B cell (primary cell): Measurements from ENCODE around the gene BRICD5. TPM values are rescaled to one million over a fixed set of nuclear protein-coding genes. Genes with fewer than 3 reads are reported as not detected.

Source experiments
- ATAC-seq: fragments of 200-7000 bp; cut with Tn5 transposase; one replicate; pipeline ENCODE4 v1.10.0; 2021; ENCODE audit warnings: low read depth, mild to moderate bottlenecking, moderate number of reproducible peaks, moderate library complexity
- CTCF ChIA-PET: fragments of 350-600 bp; sonication (Branson Sonifier 250); formaldehyde crosslinking; loops from one replicate; lab custom pipeline; 2021; ENCODE audit warnings: antibody characterized with exemption, inconsistent platforms; lab: Charles Lee
- POLR2A ChIA-PET: fragments of 350-600 bp; sonication (Branson Sonifier 250); formaldehyde crosslinking; loops from one replicate; lab custom pipeline; 2021; ENCODE audit warnings: antibody characterized with exemption; lab: Charles Lee
- DNase-seq: peaks from one replicate; pipeline ENCODE4 v3.0.0; 2013
- H2AFZ ChIP-seq: 2 replicates; pipeline ENCODE4 v1.6.1; 2012; ENCODE audit warnings: mild to moderate bottlenecking, low read depth, low read length; ENCODE audit not compliant: insufficient read depth, poor library complexity, severe bottlenecking
- H3K27ac ChIP-seq, 2 donors: 1 replicate in 1 of 2; 2 replicates in 1 of 2; pipeline ENCODE4 v1.5.1; 2012 to 2013; ENCODE audit warnings: low read length in 2 of 2, mild to moderate bottlenecking in 2 of 2, moderate library complexity in 1 of 2
- H3K27me3 ChIP-seq, 4 experiments: fragments of 200-600 bp in 1 of 4; sonication (generic) in 1 of 4; replicated peaks in 1 of 4; 1 replicate in 2 of 4; 2 replicates in 2 of 4; pipeline versions ENCODE4 v1.6.1 to v1.7.0; 2013 to 2016; ENCODE audit warnings: low read length in 3 of 4, mild to moderate bottlenecking in 2 of 4, mixed read lengths in 1 of 4, moderate library complexity in 1 of 4; ENCODE audit not compliant: insufficient read depth in 4 of 4, control insufficient read depth in 3 of 4; ENCODE audit errors: control extremely low read depth in 1 of 4
- H3K36me3 ChIP-seq, 2 experiments: replicated peaks in 1 of 2; 1 replicate in 1 of 2; 2 replicates in 1 of 2; pipeline versions ENCODE4 v1.6.1 to v1.7.1; 2013; ENCODE audit warnings: low read length in 1 of 2; ENCODE audit not compliant: insufficient read depth in 2 of 2, control insufficient read depth in 1 of 2; ENCODE audit errors: control extremely low read depth in 1 of 2, extremely low read depth in 1 of 2
- H3K4me1 ChIP-seq, 2 donors: fragments of 200-600 bp in 1 of 2; sonication (generic) in 1 of 2; 1 replicate in 1 of 2; 2 replicates in 1 of 2; pipeline versions ENCODE4 v1.5.1 to v1.6.1; 2013 to 2017; ENCODE audit warnings: low read length in 2 of 2; ENCODE audit not compliant: control insufficient read depth in 2 of 2, insufficient read depth in 2 of 2
- H3K4me2 ChIP-seq: replicated peaks from 2 replicates; pipeline ENCODE3; 2012; ENCODE audit warnings: mild to moderate bottlenecking, low read depth, low read length; ENCODE audit not compliant: poor library complexity, severe bottlenecking
- H3K4me3 ChIP-seq, 5 experiments: fragments of 200-600 bp in 1 of 5; sonication (generic) in 1 of 5; 1 replicate in 3 of 5; 2 replicates in 2 of 5; pipeline versions ENCODE4 v1.5.1 to v1.7.0; 2011 to 2016; ENCODE audit warnings: low read length in 4 of 5, mild to moderate bottlenecking in 4 of 5, low read depth in 2 of 5, control low read depth in 1 of 5, moderate library complexity in 1 of 5; ENCODE audit not compliant: insufficient read depth in 1 of 5; ENCODE audit errors: control extremely low read depth in 1 of 5, extremely low read depth in 1 of 5
- H3K79me2 ChIP-seq: fragments of 200-600 bp; sonication (generic); one replicate; pipeline ENCODE4 v1.6.0; 2016; ENCODE audit warnings: low read length; ENCODE audit not compliant: control insufficient read depth, insufficient read depth
- H3K9ac ChIP-seq: fragments of 200-600 bp; sonication (generic); 2 replicates; pipeline ENCODE4 v1.6.1; 2017; ENCODE audit warnings: mild to moderate bottlenecking, low read length, moderate library complexity
- H3K9me3 ChIP-seq, 3 donors: one replicate each; pipeline versions ENCODE4 v1.6.1 to v1.7.1; 2013; ENCODE audit warnings: low read length in 2 of 3; ENCODE audit not compliant: control insufficient read depth in 2 of 3, insufficient read depth in 1 of 3; ENCODE audit errors: control extremely low read depth in 1 of 3
- H4K20me1 ChIP-seq: 2 replicates; pipeline ENCODE4 v1.6.0; 2012; ENCODE audit warnings: mild to moderate bottlenecking, low read length; ENCODE audit not compliant: insufficient read depth, control insufficient read depth, poor library complexity, severe bottlenecking
- H3K27ac Mint-ChIP-seq: one replicate; pipeline ENCODE4 v1.8.0; 2021; ENCODE audit warnings: mixed read lengths
- H3K27me3 Mint-ChIP-seq: one replicate; pipeline ENCODE4 v1.8.0; 2021; ENCODE audit warnings: mixed read lengths
- H3K4me1 Mint-ChIP-seq: one replicate; pipeline ENCODE4 v1.8.0; 2021; ENCODE audit warnings: mixed read lengths
- H3K4me3 Mint-ChIP-seq: one replicate; pipeline ENCODE4 v1.8.0; 2021; ENCODE audit warnings: mixed read lengths
- H3K9me3 Mint-ChIP-seq: one replicate; pipeline ENCODE4 v1.8.0; 2022; ENCODE audit warnings: mixed read lengths; ENCODE audit not compliant: insufficient read depth
- EZH2 ChIP-seq: IDR thresholded peaks from 2 replicates; pipeline ENCODE4 v1.6.1; 2012; ENCODE audit warnings: borderline replicate concordance, low read depth, mild to moderate bottlenecking, moderate library complexity, low read length; ENCODE audit not compliant: insufficient read depth, poor library complexity, severe bottlenecking
- WGBS: methylation state at CpG from one replicate; pipeline ENCODE4 v1.1.5; 2013; ENCODE audit warnings: missing lambda C conversion rate; ENCODE audit not compliant: insufficient coverage; 5-methylcytosine and 5-hydroxymethylcytosine counted together
- intact Hi-C: fragments of 100-400 bp; cut with micrococcal nuclease; formaldehyde crosslinking; loops from one replicate; pipeline ENCODE4 v1.10.0; 2022
- polyA plus RNA-seq: library from polyadenylated mRNA; depleted of rRNA; stranded (reverse); fragments of >200 nt; gene quantifications from 2 replicates; pipeline ENCODE4 v1.2.3, GENCODE V29; 2012
- total RNA-seq, 2 donors: library from RNA; stranded (reverse); fragments of 120-200 nt in 1 of 2; gene quantifications; 1 replicate in 1 of 2; 2 replicates in 1 of 2; pipeline versions ENCODE4 v1.2.3 to v1.2.4, GENCODE V29; 2013 to 2022
- TF ChIP-seq, protein P1 (sequence below): fragments of 200-600 bp; IDR thresholded peaks from one replicate; pipeline ENCODE4 v1.8.0; 2022; ENCODE audit warnings: antibody characterized with exemption, mild to moderate bottlenecking

BRICD5 gene
- total and polyA plus RNA-seq, 2 donors (not counting 1 experiment from before 2014, with no cell fraction given): 11.9 to 18.3 TPM

DNA sequence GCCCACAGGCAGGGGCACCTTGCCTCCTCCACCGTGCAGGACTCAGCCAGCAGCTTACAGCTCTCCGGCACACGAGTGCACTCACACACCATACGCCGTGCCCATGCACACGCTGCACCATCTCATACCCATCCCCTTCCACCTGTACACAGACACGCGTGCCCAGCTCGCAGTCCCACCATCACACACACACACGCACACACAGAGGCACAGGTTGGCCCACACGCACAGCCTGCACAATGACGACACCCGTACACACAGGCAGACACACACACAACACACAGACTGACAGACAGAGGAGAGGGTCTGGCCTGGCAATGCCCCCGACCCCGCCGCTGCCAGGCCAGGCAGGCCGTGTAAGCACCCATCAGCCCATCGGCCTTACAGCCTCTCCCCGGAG lies 26.3 kb downstream of the BRICD5 start:
- H3K9me3 Mint-ChIP-seq: no peaks in the 10 kb centered on the region
- CTCF ChIA-PET: no interaction called here
- Histone ChIP-seq H3K27ac (no peak overlapping the region), H4K20me1 (no peaks in the 10 kb centered on the region), H3K4me2 (no peak overlapping the region), H3K4me1 (no peaks in the 10 kb centered on the region), H3K4me3 (no peak overlapping the region), H3K9me3 (no peaks in the 10 kb centered on the region), H3K9ac (no peak overlapping the region), H3K36me3 (no peaks in the 10 kb centered on the region), H3K27me3 (no peaks in the 10 kb centered on the region), H3K79me2 (no peaks in the 10 kb centered on the region), H2AFZ (no peak overlapping the region)
- intact Hi-C loops: no loop called here
- DNase-seq: no peak
- POLR2A ChIA-PET: no interaction called here
- no peak overlapping the region for H3K4me3 Mint-ChIP-seq
- WGBS: 94% methylated on average over 19 of the region's 19 CpGs
- no peaks in the 10 kb centered on the region for H3K27me3 Mint-ChIP-seq
- no peak for TF ChIP-seq EZH2
- TF ChIP-seq, protein P1, sequence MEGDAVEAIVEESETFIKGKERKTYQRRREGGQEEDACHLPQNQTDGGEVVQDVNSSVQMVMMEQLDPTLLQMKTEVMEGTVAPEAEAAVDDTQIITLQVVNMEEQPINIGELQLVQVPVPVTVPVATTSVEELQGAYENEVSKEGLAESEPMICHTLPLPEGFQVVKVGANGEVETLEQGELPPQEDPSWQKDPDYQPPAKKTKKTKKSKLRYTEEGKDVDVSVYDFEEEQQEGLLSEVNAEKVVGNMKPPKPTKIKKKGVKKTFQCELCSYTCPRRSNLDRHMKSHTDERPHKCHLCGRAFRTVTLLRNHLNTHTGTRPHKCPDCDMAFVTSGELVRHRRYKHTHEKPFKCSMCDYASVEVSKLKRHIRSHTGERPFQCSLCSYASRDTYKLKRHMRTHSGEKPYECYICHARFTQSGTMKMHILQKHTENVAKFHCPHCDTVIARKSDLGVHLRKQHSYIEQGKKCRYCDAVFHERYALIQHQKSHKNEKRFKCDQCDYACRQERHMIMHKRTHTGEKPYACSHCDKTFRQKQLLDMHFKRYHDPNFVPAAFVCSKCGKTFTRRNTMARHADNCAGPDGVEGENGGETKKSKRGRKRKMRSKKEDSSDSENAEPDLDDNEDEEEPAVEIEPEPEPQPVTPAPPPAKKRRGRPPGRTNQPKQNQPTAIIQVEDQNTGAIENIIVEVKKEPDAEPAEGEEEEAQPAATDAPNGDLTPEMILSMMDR: no peak
- ATAC-seq: no peak
- H3K27ac Mint-ChIP-seq: peak overlapping the region; percentile 32
- H3K4me1 Mint-ChIP-seq: peaks cover 7% of the 10 kb centered on the region

DNA sequence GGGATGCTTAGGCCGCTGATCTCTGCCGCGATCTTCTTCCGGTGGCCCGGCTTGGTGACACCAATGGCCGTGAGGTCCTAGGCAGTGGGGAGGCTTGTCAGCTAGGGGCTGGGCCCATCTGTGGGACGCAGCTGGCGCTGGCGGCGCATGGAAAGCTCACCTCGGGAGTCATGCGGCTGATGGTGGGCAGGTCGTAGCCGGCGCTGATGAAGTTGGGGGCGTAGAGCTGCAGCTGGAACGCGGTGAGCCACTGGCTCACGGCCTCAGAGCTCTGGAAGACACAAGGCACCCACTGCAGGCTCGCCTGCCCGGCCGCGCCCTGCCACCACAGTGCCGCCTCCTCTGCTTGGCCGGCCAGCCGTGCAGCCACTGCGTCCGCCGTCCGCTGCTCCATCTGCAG lies 27.0 kb downstream of the BRICD5 start:
- Mint-ChIP-seq H3K4me1 (peaks cover 7% of the 10 kb centered on the region), H3K9me3 (no peaks in the 10 kb centered on the region), H3K27ac (no peak overlapping the region), H3K4me3 (peak overlapping the region; percentile 34), H3K27me3 (no peaks in the 10 kb centered on the region)
- Histone ChIP-seq H3K9me3 (no peaks in the 10 kb centered on the region), H3K9ac (no peak overlapping the region), H3K79me2 (no peaks in the 10 kb centered on the region), H3K27ac (no peak overlapping the region), H4K20me1 (no peaks in the 10 kb centered on the region), H3K36me3 (no peaks in the 10 kb centered on the region), H3K4me3 (no peak overlapping the region), H3K27me3 (no peaks in the 10 kb centered on the region), H3K4me2 (peak overlapping the region; percentile 28), H3K4me1 (no peaks in the 10 kb centered on the region), H2AFZ (no peak overlapping the region)
- no peak for DNase-seq
- TF ChIP-seq EZH2: no peak
- TF ChIP-seq, protein P1: no peak
- WGBS: 71% methylated on average over 29 of the region's 30 CpGs
- peak; percentile 14 for ATAC-seq
- POLR2A ChIA-PET: no interaction called here
- CTCF ChIA-PET: no interaction called here
- intact Hi-C loops: no loop called here
